Stimulated activated CD8-positive, alpha-beta memory T cell treated with anti-CD3 and anti-CD28 coated beads, Interleukin-7, amount 100 ng/mL, for 24 hours (primary cell): ENCODE results near the gene DBNL.
"Not testable (repeated sequence)": the region's sequence is repeated elsewhere in the genome, so short reads cannot be mapped to it uniquely, and the experiment has no call there.

Source experiments
- DNase-seq: peaks from one replicate; pipeline ENCODE4 v3.0.0-alpha.2; 2020; ENCODE audit warnings: low read depth

Gene DBNL

DNA sequence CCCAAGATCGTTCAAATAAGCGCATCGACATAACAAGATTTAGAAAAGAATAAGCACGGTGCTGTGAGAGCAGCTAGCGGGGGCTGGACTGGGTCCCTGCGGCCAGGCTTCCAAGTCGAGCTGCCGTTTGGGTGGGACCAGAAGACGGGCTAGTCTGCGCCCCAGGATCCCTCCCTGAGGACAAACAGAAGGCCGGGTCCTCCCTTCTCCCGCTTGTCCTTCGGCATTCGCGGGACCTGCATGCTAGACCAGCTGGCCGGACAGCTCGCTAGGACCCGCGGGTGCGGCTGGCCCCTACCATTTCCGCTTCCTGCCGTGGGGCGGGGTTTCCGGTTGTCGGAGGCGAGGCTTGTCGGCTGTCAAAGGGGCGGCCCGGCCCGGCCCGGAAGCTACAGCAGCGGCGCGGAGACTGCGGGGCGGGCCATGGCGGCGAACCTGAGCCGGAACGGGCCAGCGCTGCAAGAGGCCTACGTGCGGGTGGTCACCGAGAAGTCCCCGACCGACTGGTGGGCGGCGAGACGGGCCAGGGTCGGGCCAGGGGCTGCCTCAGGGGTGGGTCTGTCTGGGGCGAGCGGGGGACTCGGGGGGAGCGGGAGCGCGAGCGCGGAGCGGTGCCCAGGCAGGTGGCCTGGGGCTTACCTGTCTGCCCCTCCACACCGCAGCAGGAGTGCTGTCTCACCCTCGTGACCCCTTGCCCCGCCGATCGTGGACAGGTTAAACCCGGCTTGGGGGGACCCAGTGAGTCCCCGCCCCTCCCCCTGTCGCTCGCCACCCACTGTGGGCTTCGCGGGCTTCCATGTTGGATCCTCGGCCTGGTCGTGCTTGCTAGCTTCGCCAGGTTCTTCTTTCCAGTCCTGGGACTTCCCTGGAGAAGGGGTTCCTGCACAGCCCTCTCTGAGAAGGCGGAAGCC is at the start of gene DBNL:
DBNL (plus strand) TSS at position 388 of the 911 bp plus-strand sequence; CDS start at position 424, 36 bp downstream.
- DNase-seq = peak; percentile 91

GRCh38 chr7:43997532-43997931 is 47.0 kb upstream of the DBNL start, which contains the start of gene SPDYE1:
SPDYE1 (plus strand) TSS chr7:43997897; CDS start chr7:43999950, 2,053 bp downstream.
- DNase-seq = not testable (repeated sequence)

DNA sequence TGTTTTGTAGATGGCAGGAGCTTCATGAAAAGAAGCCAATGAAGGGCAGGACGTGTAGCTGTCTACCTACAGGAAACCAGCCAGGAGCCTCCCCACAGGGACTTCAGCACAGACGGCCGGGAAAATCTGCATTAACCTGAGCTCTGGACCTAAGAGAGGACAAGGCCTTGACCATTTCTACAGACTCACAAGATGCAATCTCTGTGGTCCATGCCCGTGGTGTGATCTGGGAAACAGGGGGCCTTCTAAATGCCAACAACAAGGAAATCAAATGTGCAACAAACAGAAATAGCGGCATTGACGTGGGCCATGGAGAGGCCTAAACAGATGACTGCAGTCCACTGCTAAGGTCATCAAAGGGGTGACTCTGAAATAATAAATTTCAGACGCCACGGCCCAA is 32.4 kb upstream of the DBNL start:
- not testable (repeated sequence) for DNase-seq

GRCh38 chr7:44015090-44015489 is 29.4 kb upstream of the DBNL start:
- DNase-seq = not testable (repeated sequence)

DNA sequence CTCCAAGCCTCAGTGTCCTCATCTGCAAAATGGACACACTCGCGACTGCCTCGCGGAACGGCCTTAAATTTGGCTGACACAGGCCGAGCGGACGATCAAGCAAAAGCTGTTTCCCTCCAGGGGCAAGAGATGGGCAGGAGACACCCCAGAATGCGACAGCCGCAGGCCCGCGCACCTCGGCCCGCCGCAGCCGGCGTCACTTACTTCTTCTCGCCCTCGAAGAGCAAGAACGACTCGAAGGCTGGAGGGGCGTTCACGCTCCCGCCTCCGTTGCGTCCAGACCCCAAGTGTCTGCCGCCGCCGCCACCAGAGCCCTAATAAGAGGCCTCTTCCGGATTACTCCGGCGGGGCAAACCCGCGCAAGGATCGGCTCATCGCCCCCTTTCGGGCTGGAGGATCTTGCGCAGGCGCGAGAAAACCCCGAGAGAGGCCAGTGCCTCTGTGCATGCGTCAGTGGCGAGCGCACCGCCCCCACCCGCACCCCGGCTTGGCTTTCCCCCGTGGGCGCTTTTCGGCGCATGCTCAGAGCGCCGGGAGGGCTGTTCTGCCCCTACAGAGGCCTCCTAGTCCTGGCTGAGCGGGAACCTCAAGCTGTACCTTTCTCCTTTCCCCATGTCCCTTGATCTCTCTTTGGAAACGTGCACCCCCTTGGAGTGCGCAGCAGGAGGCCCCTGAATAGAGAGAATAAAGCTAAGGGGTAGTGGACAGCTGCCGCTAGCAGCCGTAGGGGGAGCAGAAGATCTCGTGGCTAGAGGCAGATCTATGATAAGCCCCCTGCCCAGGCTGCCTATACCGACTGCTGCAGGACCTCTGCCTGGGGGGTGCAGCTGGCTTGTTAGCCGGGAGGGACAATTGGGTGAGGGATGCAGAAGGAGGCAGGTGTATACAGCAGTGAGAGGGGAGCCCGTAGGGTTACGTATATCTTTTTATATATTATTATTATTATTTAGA is 25.4 kb upstream of the DBNL start:
- DNase-seq = peak; percentile 99

DNA sequence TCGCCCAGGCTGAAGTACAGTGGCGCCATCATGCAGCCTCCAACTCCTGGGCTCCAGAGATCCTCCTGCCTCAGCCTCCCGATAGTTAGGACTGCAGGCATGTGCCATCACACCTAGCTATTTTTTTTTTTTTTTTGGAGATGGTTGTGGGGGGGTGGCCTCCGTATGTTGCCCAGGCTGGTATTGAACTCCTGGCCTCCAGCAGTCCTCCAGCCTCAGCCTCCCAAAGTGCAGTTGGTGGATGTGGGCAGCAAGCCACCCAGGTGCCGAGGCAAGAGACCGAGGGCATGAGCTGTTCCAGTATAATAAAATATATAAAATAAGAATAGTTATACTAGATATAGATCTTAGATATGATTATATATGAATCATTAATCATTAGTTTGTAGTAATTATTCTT is 24.7 kb upstream of the DBNL start:
- DNase-seq = not testable (repeated sequence)

GRCh38 chr7:44022069-44022468 is 22.4 kb upstream of the DBNL start:
- DNase-seq = not testable (repeated sequence)

DNA sequence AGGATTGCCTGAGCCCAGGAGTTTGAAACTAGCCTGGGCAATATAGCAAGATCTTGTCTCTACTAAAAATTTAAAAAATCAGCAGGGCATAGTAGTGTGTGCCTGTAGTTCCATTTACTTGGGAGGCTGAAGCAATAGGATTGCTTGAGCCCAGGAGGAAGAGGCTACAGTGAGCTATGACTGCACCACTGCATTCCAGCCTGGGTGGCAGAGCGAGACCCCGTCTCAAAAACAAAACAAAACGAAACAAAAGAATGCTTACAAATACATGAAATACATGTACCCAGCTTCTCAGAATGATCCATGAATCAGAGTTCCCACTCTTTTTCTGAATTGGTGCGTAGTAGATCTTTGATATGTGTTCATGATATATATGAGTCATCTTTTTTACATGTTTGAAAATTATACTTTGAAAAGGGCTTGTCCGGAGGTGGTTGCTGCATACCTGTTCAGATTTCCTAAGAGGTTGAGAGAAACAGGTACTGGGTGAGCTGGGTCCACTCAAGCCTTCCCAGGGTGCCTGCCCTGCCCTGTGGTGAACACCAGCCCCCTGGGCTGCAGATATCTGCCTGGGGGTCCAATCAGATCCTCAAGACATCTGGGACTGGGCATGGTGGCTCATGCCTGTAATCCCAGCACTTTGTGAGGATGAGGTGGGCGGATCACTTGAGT is 21.6 kb upstream of the DBNL start:
- DNase-seq = not testable (repeated sequence)

GRCh38 chr7:44029433-44029832 is 15.1 kb upstream of the DBNL start:
- not testable (repeated sequence) for DNase-seq

- DNase-seq = not testable (repeated sequence)
Observed at GRCh38 chr7:44030029-44030428, 14.5 kb upstream of the DBNL start.

- not testable (repeated sequence) for DNase-seq
Observed at GRCh38 chr7:44031319-44031718, 13.2 kb upstream of the DBNL start.

DNA sequence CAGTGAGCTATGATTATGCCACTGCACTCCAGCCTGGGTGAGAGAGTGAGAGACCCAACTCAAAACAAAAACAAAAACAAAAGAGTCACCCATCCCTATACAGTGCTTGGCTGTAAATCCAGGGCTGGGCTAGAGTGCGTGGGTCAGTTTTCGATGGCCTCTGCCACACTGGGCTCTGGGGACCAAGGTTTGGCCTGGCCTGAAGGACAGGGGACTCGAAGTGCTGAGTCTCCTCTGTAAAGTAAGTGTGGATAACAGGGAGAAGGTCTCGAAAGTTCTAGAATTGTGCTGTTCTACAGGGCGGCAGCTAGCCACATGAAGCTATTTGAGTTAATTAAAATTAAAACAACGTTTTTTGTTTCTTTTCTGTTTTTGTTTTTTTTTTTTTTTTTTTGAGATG is 12.5 kb upstream of the DBNL start:
- DNase-seq = not testable (repeated sequence)

DNA sequence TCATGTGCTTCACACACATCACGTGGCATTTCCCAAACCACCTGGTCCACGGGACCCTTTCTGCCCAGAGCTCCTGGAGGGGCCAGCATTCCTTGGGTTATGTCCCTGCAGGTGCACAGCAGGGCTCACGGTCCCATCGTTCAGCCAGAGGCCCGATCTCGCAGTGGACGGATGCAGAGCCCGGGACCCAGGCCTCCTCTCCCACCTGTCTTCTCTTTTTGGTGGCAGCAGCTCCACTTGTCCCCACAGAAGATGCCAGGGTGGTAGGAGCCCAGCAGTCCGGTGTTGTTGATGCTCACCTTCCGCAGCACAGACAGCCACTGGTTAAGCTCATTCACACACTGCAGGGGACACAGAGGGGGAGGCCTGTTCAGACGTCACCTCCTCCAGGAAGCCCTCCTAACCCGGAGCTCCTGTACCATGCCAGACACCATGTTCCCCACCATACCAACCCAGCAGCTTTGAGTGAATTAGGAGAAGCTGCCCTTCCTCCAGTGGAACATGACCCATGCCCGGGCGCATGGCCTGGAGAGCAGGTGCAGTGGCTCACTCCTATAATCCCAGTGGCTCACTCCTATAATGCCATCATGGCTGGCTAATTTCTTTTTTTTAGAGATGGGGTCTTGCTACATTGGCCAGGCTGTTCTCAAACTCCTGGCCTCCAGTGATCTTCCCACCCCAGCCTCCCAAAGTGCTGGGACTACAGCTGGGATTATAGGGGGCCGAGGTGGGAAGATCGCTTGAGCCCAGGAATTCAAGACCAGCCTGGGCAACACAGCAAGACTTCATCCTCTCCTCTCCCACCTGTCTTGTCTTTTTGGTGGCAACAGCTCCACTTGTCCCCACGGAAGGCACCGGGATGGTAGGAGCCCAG is 10.3 kb upstream of the DBNL start:
- DNase-seq = not testable (repeated sequence)

DNA sequence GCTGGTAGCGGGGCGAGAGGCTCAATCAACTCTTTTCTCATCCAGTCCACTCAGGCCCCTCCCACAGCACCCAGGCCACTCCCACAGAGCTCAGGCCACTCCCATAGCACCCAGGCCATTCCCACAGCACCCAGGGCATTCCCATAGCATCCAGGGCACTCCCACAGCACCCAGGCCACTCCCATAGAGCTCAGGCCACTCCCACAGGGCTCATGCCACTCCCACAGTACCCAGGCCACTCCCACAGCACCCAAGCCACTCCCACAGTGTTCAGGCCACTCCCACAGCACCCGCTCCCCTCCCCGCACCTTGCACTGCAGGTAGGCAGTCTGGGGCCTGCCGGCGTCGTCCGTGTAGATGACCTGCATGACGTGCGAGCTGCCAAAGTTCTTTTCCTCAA is 8.1 kb upstream of the DBNL start:
- DNase-seq = not testable (repeated sequence)

- not testable (repeated sequence) for DNase-seq
Observed at GRCh38 chr7:44037951-44038350, 6.6 kb upstream of the DBNL start.

DNA sequence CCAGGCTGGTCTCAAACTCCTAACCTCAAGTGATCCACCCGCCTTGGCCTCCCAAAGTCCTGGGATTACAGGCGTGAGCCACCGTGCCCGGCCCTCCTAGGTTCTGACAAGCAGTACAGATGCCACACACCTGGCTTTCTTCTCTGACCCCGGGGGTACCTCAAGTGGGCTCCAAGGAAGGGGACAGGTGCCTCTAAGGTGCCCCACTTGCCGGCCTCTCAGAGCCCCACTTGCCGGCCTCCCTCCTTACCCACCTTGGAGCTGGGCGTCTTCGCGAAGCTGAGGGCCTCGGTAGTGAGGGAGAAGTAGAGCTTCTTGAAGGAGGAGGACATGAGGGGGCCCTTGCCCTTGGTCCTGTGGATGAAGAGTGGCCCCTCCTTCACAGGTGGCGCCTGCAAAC is 5.9 kb upstream of the DBNL start:
- DNase-seq = not testable (repeated sequence)

- peak; percentile 50 for DNase-seq
Observed at GRCh38 chr7:44038961-44039558, 5.4 kb upstream of the DBNL start.

- DNase-seq = not testable (repeated sequence)
Observed at GRCh38 chr7:44039800-44040492, 4.6 kb upstream of the DBNL start.

GRCh38 chr7:44040493-44040891 is 4.0 kb upstream of the DBNL start:
- not testable (repeated sequence) for DNase-seq

DNA sequence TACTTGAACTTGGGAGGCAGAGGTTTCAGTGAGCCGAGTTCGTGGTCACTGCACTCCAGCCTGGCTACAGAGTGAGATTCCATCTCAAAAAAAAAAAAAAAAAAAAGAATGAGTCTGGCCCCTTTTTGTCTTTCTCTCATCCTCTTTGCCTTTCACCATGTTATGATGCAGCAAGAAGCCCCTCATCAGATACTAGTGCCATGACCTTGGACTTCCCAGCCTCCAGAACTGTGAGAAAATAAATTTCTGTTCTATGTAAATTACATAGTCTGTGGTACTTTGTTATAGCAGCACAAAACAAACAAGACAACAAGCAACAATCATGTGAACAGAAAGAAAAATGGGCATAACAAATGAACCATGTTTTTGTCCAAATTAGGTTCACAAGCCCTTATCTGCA is 2.3 kb upstream of the DBNL start:
- no peak for DNase-seq
